WTC11 (cell line): Measurements from ENCODE around the gene GLRX.

Source experiments
- AFF4 ChIP-seq: sonication (generic); formaldehyde crosslinking; IDR thresholded peaks from 2 replicates; pipeline ENCODE4 v1.8.1; 2023; ENCODE audit warnings: mild to moderate bottlenecking, missing genetic modification reagents, borderline replicate concordance
- CTCF ChIP-seq: fragments of 200-600 bp; IDR thresholded peaks from 2 replicates; pipeline ENCODE4 v1.8.0; 2022; ENCODE audit warnings: antibody characterized with exemption
- FOXK1 ChIP-seq: sonication (generic); formaldehyde crosslinking; IDR thresholded peaks from 2 replicates; pipeline ENCODE4 v1.8.0; 2022; ENCODE audit warnings: mild to moderate bottlenecking, moderate library complexity, missing genetic modification reagents
- GABPB1 ChIP-seq: sonication (generic); formaldehyde crosslinking; IDR thresholded peaks from 2 replicates; pipeline ENCODE4 v1.8.1; 2023; ENCODE audit warnings: mild to moderate bottlenecking, missing genetic modification reagents
- JUN ChIP-seq: sonication (generic); formaldehyde crosslinking; IDR thresholded peaks from 2 replicates; pipeline ENCODE4 v1.8.0; 2023; ENCODE audit warnings: mild to moderate bottlenecking, missing genetic modification reagents
- MYBL2 ChIP-seq: sonication (generic); formaldehyde crosslinking; IDR thresholded peaks from 2 replicates; pipeline ENCODE4 v1.8.1; 2023; ENCODE audit warnings: mild to moderate bottlenecking, moderate library complexity, missing genetic modification reagents
- SMAD4 ChIP-seq: sonication (generic); formaldehyde crosslinking; IDR thresholded peaks from 2 replicates; pipeline ENCODE4 v1.8.0; 2022; ENCODE audit warnings: mild to moderate bottlenecking, missing genetic modification reagents
- SP1 ChIP-seq: sonication (generic); formaldehyde crosslinking; conservative IDR thresholded peaks from 2 replicates; pipeline ENCODE4 v1.8.1; 2022; ENCODE audit warnings: missing genetic modification reagents
- ZNF138 ChIP-seq: sonication (generic); formaldehyde crosslinking; conservative IDR thresholded peaks from 2 replicates; pipeline ENCODE4 v1.8.1; 2022; ENCODE audit warnings: mild to moderate bottlenecking, moderate library complexity, missing genetic modification reagents
- ZNF263 ChIP-seq: sonication (generic); formaldehyde crosslinking; IDR thresholded peaks from 2 replicates; pipeline ENCODE4 v1.8.1; 2022; ENCODE audit warnings: low read depth, mild to moderate bottlenecking, moderate library complexity, missing genetic modification reagents

- TF ChIP-seq ZNF138 (no peak), GABPB1 (CRISPR knock-in tag) (no peak), FOXK1 (CRISPR knock-in tag) (no peak), CTCF (no peak), SMAD4 (no peak), MYBL2 (CRISPR knock-in tag) (no peak), SP1 (CRISPR knock-in tag) (no peak), AFF4 (CRISPR knock-in tag) (no peak), ZNF263 (CRISPR knock-in tag) (no peak), JUN (CRISPR knock-in tag) (no peak)
These were observed 13.3 kb upstream of the GLRX start for GRCh38 chr5:95835682-95836385.
